ENCODE measurements around the gene LRP2.

DNA sequence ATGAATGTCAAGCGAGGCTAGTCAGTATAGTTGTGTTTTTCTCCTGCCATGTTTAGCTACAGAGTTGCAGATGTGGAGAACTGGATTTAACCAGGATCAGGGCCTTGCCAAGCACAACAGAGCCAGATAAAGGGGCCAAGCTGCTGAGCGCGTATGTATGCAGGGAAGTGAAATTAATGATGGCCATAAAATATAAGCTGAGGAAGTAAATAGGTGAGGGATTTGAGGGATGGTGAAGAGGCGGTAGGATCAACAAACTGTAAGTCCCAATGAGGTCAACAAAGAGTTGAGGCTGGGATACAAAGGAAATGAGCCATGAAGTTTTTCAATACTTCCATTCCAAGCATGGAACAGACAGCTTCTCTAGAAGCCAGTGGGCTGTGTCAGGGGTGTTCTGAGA is 10.6 kb downstream of the LRP2 start:
- no peak for TF ChIP-seq EP300 (IDR thresholded peaks at IDR 0.05)
- TF ChIP-seq, protein P1, sequence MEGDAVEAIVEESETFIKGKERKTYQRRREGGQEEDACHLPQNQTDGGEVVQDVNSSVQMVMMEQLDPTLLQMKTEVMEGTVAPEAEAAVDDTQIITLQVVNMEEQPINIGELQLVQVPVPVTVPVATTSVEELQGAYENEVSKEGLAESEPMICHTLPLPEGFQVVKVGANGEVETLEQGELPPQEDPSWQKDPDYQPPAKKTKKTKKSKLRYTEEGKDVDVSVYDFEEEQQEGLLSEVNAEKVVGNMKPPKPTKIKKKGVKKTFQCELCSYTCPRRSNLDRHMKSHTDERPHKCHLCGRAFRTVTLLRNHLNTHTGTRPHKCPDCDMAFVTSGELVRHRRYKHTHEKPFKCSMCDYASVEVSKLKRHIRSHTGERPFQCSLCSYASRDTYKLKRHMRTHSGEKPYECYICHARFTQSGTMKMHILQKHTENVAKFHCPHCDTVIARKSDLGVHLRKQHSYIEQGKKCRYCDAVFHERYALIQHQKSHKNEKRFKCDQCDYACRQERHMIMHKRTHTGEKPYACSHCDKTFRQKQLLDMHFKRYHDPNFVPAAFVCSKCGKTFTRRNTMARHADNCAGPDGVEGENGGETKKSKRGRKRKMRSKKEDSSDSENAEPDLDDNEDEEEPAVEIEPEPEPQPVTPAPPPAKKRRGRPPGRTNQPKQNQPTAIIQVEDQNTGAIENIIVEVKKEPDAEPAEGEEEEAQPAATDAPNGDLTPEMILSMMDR (IDR thresholded peaks at IDR 0.05): no peak
- TF ChIP-seq POLR2AphosphoS5 (IDR thresholded peaks at IDR 0.05): no peak
- no peak for TF ChIP-seq POLR2A (IDR thresholded peaks at IDR 0.05)
